Activated effector memory CD4-positive, alpha-beta T cell treated with anti-CD3 and anti-CD28 coated beads, Interleukin-2, amount 50 U/mL, for 16 hours (primary cell): ENCODE measurements around the gene SGTB.
"Not testable (repeated sequence)": the region's sequence is repeated elsewhere in the genome, so short reads cannot be mapped to it uniquely, and the experiment has no call there.

ENCODE experiments used
- DNase-seq: peaks from one replicate; pipeline ENCODE4 v3.0.0-alpha.2; 2020

Gene SGTB

GRCh38 chr5:65732046-65732445 is 10.1 kb upstream of the SGTB start:
- not testable (repeated sequence) for DNase-seq

- DNase-seq, result no peak
Measured at GRCh38 chr5:65730910-65731309, 9.0 kb upstream of the SGTB start.

GRCh38 chr5:65728218-65728617 is 6.3 kb upstream of the SGTB start:
- no peak for DNase-seq

GRCh38 chr5:65727491-65728156 is 5.7 kb upstream of the SGTB start:
- DNase-seq, result no peak

- no peak for DNase-seq
Measured at GRCh38 chr5:65722575-65723403, 880 bp upstream of the SGTB start.

- peak; percentile 73 for DNase-seq
Measured at GRCh38 chr5:65721050-65721719, 724 bp downstream of the SGTB start.

- no peak for DNase-seq
Measured at GRCh38 chr5:65718576-65719310, 3.2 kb downstream of the SGTB start.

- DNase-seq, result no peak
Measured at GRCh38 chr5:65708145-65708544, 13.8 kb downstream of the SGTB start.

- no peak for DNase-seq
Measured at GRCh38 chr5:65707663-65708062, 14.2 kb downstream of the SGTB start.

GRCh38 chr5:65704621-65705239 is 17.2 kb downstream of the SGTB start:
- no peak for DNase-seq

GRCh38 chr5:65702036-65702435 is 19.9 kb downstream of the SGTB start:
- DNase-seq, result no peak

- DNase-seq, result no peak
Measured at GRCh38 chr5:65699338-65699737, 22.6 kb downstream of the SGTB start.

GRCh38 chr5:65696892-65697291 is 25.0 kb downstream of the SGTB start:
- DNase-seq, result no peak

- DNase-seq, result no peak
Measured at GRCh38 chr5:65695896-65696295, 26.0 kb downstream of the SGTB start.

GRCh38 chr5:65695162-65695755 is 26.6 kb downstream of the SGTB start:
- DNase-seq, result no peak

- no peak for DNase-seq
Measured at GRCh38 chr5:65693121-65693520, 28.8 kb downstream of the SGTB start.

- DNase-seq, result no peak
Measured at GRCh38 chr5:65682148-65682547, 39.8 kb downstream of the SGTB start.

- not testable (repeated sequence) for DNase-seq
Measured at GRCh38 chr5:65676056-65676455, 45.9 kb downstream of the SGTB start.

GRCh38 chr5:65674749-65675148 is 47.2 kb downstream of the SGTB start:
- DNase-seq, result no peak

GRCh38 chr5:65672796-65673195 is 49.1 kb downstream of the SGTB start:
- no peak for DNase-seq

- DNase-seq, result no peak
Measured at GRCh38 chr5:65668696-65669095, 53.2 kb downstream of the SGTB start.

- DNase-seq, result no peak
Measured at GRCh38 chr5:65663804-65664521, 57.9 kb downstream of the SGTB start.
